ENCODE results near the gene EMC10. TPM values are rescaled to one million over a fixed set of nuclear protein-coding genes. Genes with fewer than 3 reads are reported as not detected.

EMC10 gene
- total RNA-seq, 4 donors from 2014 or later, result 139 to 250 (median 214) TPM

DNA sequence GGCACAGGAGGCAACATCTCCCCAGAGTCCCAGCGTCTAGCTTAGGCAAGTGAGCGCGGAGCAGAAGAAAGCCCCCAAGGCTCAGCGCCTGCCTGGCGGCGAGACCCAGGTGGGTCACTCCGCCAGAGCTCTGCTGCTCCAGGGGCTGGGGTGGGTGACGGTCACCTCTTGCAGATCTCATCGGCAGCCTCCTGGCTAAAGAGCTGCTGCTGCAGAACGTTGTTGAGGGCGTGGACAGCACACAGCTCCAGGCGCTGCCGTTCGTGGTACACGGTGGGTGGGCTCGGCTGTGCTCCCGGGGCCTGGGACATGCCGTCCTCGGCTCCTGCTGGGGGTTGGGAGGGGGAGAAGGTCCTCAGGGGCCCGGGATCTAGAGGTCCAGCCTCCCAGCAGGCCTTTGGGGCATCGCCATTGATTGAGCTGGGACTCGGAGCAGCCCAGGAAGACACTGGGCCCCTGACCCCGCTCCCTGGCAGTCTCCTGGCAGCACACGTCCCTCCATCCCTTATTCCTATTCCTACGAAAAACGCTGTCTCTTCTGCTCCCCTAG, 33.9 kb downstream of the EMC10 start:
- TF ChIP-seq, protein P1, sequence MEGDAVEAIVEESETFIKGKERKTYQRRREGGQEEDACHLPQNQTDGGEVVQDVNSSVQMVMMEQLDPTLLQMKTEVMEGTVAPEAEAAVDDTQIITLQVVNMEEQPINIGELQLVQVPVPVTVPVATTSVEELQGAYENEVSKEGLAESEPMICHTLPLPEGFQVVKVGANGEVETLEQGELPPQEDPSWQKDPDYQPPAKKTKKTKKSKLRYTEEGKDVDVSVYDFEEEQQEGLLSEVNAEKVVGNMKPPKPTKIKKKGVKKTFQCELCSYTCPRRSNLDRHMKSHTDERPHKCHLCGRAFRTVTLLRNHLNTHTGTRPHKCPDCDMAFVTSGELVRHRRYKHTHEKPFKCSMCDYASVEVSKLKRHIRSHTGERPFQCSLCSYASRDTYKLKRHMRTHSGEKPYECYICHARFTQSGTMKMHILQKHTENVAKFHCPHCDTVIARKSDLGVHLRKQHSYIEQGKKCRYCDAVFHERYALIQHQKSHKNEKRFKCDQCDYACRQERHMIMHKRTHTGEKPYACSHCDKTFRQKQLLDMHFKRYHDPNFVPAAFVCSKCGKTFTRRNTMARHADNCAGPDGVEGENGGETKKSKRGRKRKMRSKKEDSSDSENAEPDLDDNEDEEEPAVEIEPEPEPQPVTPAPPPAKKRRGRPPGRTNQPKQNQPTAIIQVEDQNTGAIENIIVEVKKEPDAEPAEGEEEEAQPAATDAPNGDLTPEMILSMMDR (IDR thresholded peaks at IDR 0.05), result no peak
- TF ChIP-seq POLR2A (IDR thresholded peaks at IDR 0.05), result no peak
- H3K27ac ChIP-seq, result peak overlapping the region in 1 of 3 donors; percentile 69
- H3K36me3 ChIP-seq, result peaks cover 0 to 6% of the 10 kb centered on the region in 2 donors
- WGBS, 2 donors, result 58 to 68% methylated on average over 14 to 19 of the region's 26 CpGs
- no peaks in the 10 kb centered on the region for H3K27me3 ChIP-seq
- H3K9me3 ChIP-seq, result no peaks in the 10 kb centered on the region
- DNase-seq, result no peak
- peak overlapping the region in 2 of 3 donors; percentile 59 to 69 for H3K4me3 ChIP-seq (replicated peaks in 1 of 3)
- intact Hi-C loops (cut with DNase I), result loop anchor here (5.0 kb wide), 1 partner anchor 33 kb away; the partner anchor contains the start of genes EMC10 and GARIN5A
- peaks cover 6 to 10% of the 10 kb centered on the region in 2 donors for H3K4me1 ChIP-seq

- WGBS, 2 donors, result 5 to 14% methylated on average over 10 of the region's 10 CpGs
- Histone ChIP-seq H3K9me3 (no peaks in the 10 kb centered on the region), H3K4me3 (replicated peaks in 1 of 3) (peak overlapping the region in 2 of 3 donors; percentile 59 to 69), H3K27ac (peak overlapping the region in 2 of 3 donors; percentile 57 to 69), H3K36me3 (peaks cover 0 to 6% of the 10 kb centered on the region in 2 donors), H3K27me3 (no peaks in the 10 kb centered on the region), H3K4me1 (peaks cover 6 to 10% of the 10 kb centered on the region in 2 donors)
- intact Hi-C loops (cut with DNase I), result loop anchor here (5.0 kb wide), 1 partner anchor 33 kb away; the partner anchor contains the start of genes EMC10 and GARIN5A
- TF ChIP-seq, protein P1 (IDR thresholded peaks at IDR 0.05), result peak in 1 of 6 experiments; percentile 7
- TF ChIP-seq POLR2A (IDR thresholded peaks at IDR 0.05), result no peak
- DNase-seq, result no peak
These were observed 34.4 kb downstream of the EMC10 start for GRCh38 chr19:50510700-50511068.

GRCh38 chr19:50511069-50511822, 34.9 kb downstream of the EMC10 start, which contains the start of gene JOSD2:
Gene JOSD2, minus strand, starts transcription at chr19:50511191. Its CDS starts 760 bp downstream, at chr19:50510431.
- intact Hi-C loops (cut with DNase I), result loop anchor here (5.0 kb wide), 1 partner anchor 34 kb away; the partner anchor contains the start of genes EMC10 and GARIN5A
- WGBS, 2 donors, result 1% methylated on average over 36 to 42 of the region's 69 CpGs
- peak in 1 of 2 donors; percentile 60 for TF ChIP-seq POLR2A (IDR thresholded peaks at IDR 0.05)
- TF ChIP-seq, protein P1 (IDR thresholded peaks at IDR 0.05), result peak in 1 of 6 experiments; percentile 31
- H3K9me3 ChIP-seq, result no peaks in the 10 kb centered on the region
- peak; percentile 98 for DNase-seq
- no peaks in the 10 kb centered on the region for H3K27me3 ChIP-seq
- H3K36me3 ChIP-seq, result peaks cover 0 to under 1% of the 10 kb centered on the region in 2 donors
- peak within 1 kb of the TSS in 2 of 3 donors; percentile 59 to 69 for H3K4me3 ChIP-seq (replicated peaks in 1 of 3)
- peaks cover 6 to 10% of the 10 kb centered on the region in 2 donors for H3K4me1 ChIP-seq
- H3K27ac ChIP-seq, result peak within 1 kb of the TSS in 2 of 3 donors; percentile 64 to 69

DNA sequence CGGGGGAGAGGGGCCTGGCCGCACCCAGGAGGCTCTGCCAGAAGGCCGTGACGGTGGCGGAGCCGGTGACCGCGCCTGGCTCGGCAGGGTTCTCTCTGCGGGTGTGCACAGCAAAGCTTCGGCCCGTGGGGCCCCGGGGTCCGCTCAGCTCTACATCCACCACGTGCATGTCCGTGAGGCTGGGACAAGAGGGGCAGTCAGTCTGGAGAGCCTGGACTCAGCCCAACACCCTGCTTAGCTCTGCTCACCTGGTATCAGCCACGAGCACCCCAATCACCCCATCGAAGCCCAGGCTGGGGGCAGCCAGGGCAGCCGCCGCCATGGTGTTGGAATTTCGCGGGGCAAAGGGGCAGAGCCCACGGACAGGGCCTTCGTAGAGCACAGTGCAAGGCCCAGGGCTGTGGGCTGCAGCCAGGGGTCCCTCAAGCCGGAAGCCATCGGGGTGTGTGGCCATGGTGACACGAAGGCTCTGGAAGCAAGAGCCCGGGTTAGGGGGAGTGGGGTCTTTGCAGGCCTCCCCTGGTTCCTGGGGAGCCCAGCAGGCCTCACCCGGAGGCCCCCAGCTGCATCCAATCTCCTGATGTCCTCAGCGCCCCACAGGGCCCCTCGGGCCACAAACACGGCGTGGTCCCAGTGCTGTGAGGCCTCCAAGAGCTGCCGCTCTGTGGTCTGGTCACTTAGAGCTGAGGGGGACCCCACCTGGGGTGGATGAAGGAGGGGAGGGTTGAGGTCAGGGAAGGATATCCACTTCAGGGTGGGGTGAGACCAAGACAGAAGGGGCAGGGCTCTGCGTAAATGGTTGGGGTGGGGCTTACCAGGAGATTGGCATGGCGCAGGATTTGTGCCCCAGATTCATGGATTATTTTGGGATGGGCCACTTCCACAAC, 36.0 kb downstream of the EMC10 start:
- Histone ChIP-seq H3K27ac (no peak overlapping the region), H3K36me3 (no peaks in the 10 kb centered on the region), H3K4me3 (replicated peaks in 1 of 3) (no peak overlapping the region), H3K4me1 (peaks cover 6 to 10% of the 10 kb centered on the region in 2 donors), H3K27me3 (no peaks in the 10 kb centered on the region), H3K9me3 (no peaks in the 10 kb centered on the region)
- intact Hi-C loops (cut with DNase I), result loop anchor here (5.0 kb wide), 1 partner anchor 35 kb away; the partner anchor contains the start of genes EMC10 and GARIN5A
- WGBS, 2 donors, result 82 to 84% methylated on average over 11 to 26 of the region's 36 CpGs
- no peak for TF ChIP-seq POLR2A (IDR thresholded peaks at IDR 0.05)
- TF ChIP-seq, protein P1 (IDR thresholded peaks at IDR 0.05), result no peak
- no peak for DNase-seq

Measured in thyroid gland (tissue), 4 donors.